Fibroblast of the aortic adventitia (primary cell): Measurements from ENCODE around the gene S100A7A. TPM values are rescaled to one million over a fixed set of nuclear protein-coding genes. Genes with fewer than 3 reads are reported as not detected.

Source experiments
- DNase-seq: peaks from one replicate; pipeline ENCODE4 v3.0.0-alpha.2; 2010; ENCODE audit warnings: low read depth
- H3K4me3 ChIP-seq: 2 replicates; pipeline ENCODE4 v1.5.1; 2011; ENCODE audit warnings: low read depth, mild to moderate bottlenecking, control low read depth, low read length, moderate library complexity
- total RNA-seq: library from RNA; depleted of rRNA; stranded (reverse); fragments of >200 nt; gene quantifications from 2 replicates; pipeline ENCODE4 v1.2.3, GENCODE V29; 2012; ENCODE audit warnings: low replicate concordance
- TF ChIP-seq, protein P1 (sequence below): IDR thresholded peaks from 2 replicates; pipeline ENCODE4 v1.5.1; 2011; ENCODE audit warnings: mild to moderate bottlenecking, low read length, control low read depth, inconsistent platforms; ENCODE audit not compliant: insufficient read depth

The S100A7A gene
- total RNA-seq: not detected in 2 replicates

DNA sequence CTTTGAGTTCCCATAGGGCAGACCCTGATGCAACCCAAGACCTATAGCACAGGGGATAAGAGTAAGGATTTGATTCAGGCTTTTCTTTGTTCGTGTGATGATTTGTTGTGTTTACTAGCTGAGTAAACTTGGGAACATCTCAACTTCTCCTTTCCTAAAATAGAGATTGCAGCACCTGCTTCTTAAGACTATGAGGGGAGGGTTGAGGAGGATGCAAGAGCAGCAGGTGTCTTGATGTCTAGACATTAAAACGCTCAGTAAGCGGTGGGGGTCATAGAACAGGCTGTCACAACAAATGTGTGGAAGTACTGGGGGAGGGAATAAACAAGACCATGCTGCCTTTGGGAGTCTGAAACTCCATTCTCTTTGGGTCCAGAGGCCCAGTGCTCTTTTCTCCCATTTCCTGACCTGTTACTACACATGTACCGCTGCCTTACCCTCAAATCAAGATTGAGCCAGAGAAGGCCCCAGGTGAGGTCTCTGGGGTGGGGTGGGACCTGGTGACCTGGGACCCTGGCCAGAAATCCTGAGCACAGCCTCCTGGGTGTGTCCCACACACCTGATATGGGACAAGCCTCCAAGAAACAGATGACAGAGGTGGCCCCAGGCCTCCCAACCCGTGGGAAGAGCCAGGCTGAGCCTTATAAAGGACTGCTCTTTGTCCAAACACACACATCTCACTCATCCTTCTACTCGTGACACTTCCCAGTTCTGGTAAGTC is at the start of gene S100A7A:
S100A7A (plus strand) TSS at position 671 of the 721 bp plus-strand sequence. CDS start 1,563 bp downstream, outside the sequence.
- no peak for DNase-seq
- TF ChIP-seq, protein P1, sequence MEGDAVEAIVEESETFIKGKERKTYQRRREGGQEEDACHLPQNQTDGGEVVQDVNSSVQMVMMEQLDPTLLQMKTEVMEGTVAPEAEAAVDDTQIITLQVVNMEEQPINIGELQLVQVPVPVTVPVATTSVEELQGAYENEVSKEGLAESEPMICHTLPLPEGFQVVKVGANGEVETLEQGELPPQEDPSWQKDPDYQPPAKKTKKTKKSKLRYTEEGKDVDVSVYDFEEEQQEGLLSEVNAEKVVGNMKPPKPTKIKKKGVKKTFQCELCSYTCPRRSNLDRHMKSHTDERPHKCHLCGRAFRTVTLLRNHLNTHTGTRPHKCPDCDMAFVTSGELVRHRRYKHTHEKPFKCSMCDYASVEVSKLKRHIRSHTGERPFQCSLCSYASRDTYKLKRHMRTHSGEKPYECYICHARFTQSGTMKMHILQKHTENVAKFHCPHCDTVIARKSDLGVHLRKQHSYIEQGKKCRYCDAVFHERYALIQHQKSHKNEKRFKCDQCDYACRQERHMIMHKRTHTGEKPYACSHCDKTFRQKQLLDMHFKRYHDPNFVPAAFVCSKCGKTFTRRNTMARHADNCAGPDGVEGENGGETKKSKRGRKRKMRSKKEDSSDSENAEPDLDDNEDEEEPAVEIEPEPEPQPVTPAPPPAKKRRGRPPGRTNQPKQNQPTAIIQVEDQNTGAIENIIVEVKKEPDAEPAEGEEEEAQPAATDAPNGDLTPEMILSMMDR: no peak
- H3K4me3 ChIP-seq: no peak within 1 kb of the TSS

DNA sequence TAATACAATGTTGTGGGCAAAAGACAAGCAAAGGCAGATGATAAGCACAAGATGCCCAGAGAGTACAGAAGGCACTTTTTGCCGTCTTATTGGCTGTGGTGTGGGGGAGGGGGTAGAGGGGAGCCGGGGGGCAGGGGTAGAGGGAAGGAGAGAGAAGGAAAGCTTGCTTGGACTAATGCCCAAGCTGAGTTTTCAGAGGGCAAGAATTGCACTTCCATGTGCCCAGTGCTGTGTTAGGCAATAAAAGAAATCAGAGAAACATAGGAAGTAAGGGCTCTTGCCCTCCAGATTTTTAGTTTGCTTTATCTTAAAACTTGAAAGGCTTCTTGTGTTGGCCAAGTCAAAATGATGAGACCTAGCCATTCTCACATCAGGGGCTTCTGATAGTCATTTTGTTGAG is 49.2 kb upstream of the S100A7A start:
- H3K4me3 ChIP-seq: no peak overlapping the region
- no peak for DNase-seq
- TF ChIP-seq, protein P1: no peak

DNA sequence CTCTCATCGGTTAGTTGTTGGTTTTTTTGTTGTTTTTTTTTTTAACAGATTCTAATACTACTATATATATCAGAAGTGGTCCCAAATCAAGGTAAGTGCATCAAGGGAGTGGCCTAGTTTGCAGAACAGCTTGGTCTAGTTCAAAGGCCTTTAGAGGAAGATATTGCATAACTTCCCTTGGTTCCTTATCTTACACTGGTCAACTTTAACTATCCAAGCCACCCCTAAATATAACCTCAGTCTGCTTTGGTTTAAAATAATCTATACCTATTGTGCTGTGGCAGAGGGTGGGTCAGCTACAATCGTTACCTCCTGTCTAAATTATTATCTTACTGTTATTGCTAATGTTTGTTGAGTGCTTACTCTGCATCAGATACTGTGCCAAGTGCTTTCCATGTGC is 47.8 kb upstream of the S100A7A start:
- DNase-seq: no peak
- no peak overlapping the region for H3K4me3 ChIP-seq
- TF ChIP-seq, protein P1: no peak

DNA sequence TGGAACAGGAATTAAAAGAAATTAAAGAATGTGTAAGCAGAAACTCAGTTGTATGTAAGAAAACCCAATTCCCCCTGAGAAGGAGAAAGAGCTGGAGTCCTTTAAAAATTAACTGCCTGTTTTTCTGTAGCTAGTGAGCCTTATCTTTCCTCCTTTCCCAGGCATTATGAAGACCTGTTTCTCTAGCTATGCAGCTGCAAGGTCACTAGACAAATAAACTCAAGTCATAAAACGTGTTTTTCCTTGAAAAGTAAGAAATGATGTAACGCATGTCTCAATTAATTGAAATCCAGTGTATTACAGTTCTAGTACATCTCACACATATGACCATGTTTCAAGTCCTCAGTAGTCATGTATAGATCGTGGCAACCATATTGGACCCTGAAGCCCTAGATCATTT is 46.2 kb upstream of the S100A7A start:
- TF ChIP-seq, protein P1: no peak
- DNase-seq: no peak
- no peak overlapping the region for H3K4me3 ChIP-seq

DNA sequence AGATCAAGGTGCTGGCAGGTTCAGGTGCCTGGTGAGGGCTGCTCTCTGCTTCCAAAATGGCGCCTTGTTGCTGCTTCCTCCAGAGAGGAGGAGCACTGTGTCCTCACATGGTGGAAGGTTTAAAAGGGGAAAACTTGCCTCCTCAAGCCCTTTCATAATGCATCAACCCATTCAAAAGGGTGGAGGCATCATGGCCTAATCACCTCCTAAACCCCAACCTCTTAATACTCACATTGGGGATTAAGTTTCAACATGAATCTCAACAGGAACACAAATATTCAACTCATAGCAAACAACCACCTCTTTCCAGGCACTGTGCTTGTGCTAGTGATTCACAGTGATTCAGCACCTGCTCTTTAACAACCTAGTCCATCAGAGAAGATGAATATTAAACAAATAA is 45.1 kb upstream of the S100A7A start:
- DNase-seq: no peak
- TF ChIP-seq, protein P1: no peak
- H3K4me3 ChIP-seq: no peak overlapping the region

DNA sequence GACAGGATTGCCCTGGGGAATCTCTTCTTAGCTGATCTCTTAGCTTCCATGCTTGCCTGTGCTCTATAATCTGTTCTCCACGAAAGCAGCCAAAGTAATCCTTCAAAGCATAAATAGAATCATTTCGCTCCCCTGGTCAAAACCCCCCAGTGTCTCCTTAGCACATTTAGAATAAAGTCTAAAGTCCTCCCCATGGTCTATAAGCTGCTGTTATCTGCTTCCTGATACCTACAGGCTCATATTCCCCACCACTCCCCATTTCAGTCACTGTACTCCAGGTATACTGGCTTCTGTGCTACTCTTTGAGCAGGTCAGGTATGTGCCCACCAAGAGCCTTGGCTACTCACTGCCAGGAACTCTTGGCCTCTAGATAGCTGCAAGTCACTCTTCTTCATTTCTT is 43.7 kb upstream of the S100A7A start:
- H3K4me3 ChIP-seq: no peak overlapping the region
- TF ChIP-seq, protein P1: no peak
- DNase-seq: no peak

DNA sequence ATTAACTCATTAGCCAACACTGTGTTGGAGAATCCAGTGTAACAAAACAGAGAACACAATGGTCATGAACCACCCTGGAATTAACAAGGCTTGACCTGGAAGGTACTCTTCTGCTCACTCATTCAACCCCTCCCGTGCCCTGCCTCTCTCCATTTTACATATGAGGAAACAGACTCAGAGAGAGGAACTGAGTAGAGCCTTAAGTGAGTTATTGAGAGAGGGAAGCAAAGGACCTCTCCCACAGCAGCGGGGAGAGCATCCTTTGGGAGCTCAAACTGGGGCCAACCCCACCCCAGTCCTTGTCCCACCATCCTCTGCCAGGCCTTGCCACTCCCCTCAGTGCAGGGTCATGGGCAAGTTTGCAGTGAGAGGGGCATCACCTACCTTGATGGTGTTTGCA is 42.2 kb upstream of the S100A7A start:
- TF ChIP-seq, protein P1: no peak
- no peak for DNase-seq
- no peak overlapping the region for H3K4me3 ChIP-seq
